ENCODE results near the gene AHDC1. TPM values are rescaled to one million over a fixed set of nuclear protein-coding genes. Genes with fewer than 3 reads are reported as not detected.
A peak's percentile ranks its signal among the peaks of the same experiment; 100 is the strongest.

Gene AHDC1
- total and polyA plus RNA-seq, 9 of the 15 experiments (the other 6 are each of a cell fraction or from before 2014, with no cell fraction given), result 0.21 to 36.4 (median 4.7) TPM

DNA sequence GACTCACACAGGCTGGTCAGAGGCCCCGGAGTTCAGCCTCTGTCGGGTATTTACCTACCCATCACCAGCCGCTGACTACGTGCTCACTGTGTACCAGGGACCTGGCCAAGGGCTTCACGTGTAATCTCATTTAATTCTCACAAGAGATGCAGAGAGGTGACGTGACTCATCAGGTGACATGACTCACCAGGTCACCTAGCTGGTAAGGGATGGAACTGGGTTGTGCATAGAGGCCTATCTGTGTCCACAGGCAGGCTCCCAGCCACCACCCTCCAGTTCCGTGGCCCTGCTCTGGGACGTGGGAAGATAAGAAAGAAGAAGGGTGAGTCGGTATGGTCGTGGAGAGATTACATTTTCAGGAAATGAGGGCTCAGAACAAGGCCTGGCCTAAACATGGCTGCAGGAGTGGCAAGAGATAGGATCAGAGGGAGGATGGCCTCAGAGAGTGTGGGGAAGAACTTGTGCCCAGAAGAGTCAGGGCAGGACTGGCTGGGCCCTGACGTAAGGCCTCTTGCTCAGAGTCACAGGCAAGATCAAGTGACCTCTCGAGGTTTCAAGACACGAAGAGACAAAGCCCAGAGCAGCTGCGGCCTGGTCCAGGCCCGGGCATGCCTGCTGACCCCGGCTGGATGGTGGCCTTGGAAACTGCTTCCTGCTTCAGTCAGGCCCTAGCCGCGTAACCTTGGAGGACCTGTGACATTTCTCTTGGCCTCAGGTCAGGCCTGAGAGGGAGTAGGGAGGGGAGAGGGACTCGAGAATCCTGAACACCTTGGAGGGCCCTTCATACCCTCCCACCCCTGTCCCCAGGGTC lies 61.3 kb downstream of the AHDC1 start (continued):
- TF ChIP-seq REST (IDR thresholded peaks at IDR 0.05; ENCODE audit: borderline replicate concordance) (peak; percentile 59), REST (CRISPR knock-in tag; IDR thresholded peaks at IDR 0.05; ENCODE audit: low read depth) (peak; percentile 68; the same call in 1 of the 2 replicates), ZNF57 (CRISPR knock-in tag; IDR thresholded peaks at IDR 0.05) (no peak), SIN3B (IDR thresholded peaks at IDR 0.05; ENCODE audit: low read depth) (no peak), ASH1L (IDR thresholded peaks at IDR 0.05; ENCODE audit: borderline replicate concordance, low read depth, partially characterized antibody) (peak; percentile 21), BRD4 (IDR thresholded peaks at IDR 0.05) (no peak), DEAF1 (CRISPR knock-in tag; IDR thresholded peaks at IDR 0.05) (no peak; the same call in 1 of the 2 replicates), MCM3 (IDR thresholded peaks at IDR 0.05) (no peak), HOXB6 (CRISPR knock-in tag; IDR thresholded peaks at IDR 0.05; ENCODE audit: borderline replicate concordance) (peak; percentile 88; the same call in 1 of the 2 replicates), EWSR1 (IDR thresholded peaks at IDR 0.05; ENCODE audit: borderline replicate concordance, low read depth, partially characterized antibody) (no peak), HNRNPL (IDR thresholded peaks at IDR 0.05; ENCODE audit: low read depth, low read length) (peak; percentile 92), FOXJ2 (tag; IDR thresholded peaks at IDR 0.05) (peak; percentile 79; the same call in 1 of the 2 replicates), FOXP1 (CRISPR knock-in tag; IDR thresholded peaks at IDR 0.05) (peak; percentile 99), PHB (CRISPR knock-in tag; IDR thresholded peaks at IDR 0.05) (no peak), ESRRB (CRISPR knock-in tag; IDR thresholded peaks at IDR 0.05; ENCODE audit: borderline replicate concordance) (no peak)
- TF ChIP-seq, protein P1, sequence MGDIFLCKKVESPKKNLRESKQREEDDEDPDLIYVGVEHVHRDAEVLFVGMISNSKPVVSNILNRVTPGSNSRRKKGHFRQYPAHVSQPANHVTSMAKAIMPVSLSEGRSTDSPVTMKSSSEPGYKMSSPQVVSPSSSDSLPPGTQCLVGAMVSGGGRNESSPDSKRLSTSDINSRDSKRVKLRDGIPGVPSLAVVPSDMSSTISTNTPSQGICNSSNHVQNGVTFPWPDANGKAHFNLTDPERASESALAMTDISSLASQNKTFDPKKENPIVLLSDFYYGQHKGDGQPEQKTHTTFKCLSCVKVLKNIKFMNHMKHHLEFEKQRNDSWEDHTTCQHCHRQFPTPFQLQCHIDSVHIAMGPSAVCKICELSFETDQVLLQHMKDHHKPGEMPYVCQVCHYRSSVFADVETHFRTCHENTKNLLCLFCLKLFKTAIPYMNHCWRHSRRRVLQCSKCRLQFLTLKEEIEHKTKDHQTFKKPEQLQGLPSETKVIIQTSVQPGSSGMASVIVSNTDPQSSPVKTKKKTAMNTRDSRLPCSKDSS (IDR thresholded peaks at IDR 0.05; ENCODE audit: low read depth, partially characterized antibody), result no peak

Measured in K562 (cell line).